OCI-LY3 (cell line): ENCODE results near the gene ATP8A2.

ENCODE experiments used
- H2AFZ ChIP-seq: fragments of 200-600, 300-600 bp; shearing (Covaris generic); 2 replicates; pipeline ENCODE4 v1.6.0; 2014; ENCODE audit warnings: antibody characterized with exemption, low read depth, low read length
- H3K27ac ChIP-seq: fragments of 200-600, 300-600 bp; sonication (generic); 2 replicates; pipeline ENCODE4 v1.5.1; 2014; ENCODE audit warnings: mild to moderate bottlenecking, low read length, moderate library complexity, mixed read lengths
- H3K27me3 ChIP-seq: fragments of 200-600, 300-600 bp; sonication (generic); 2 replicates; pipeline ENCODE4 v1.6.1; 2014; ENCODE audit warnings: low read depth, low read length, mixed read lengths
- H3K36me3 ChIP-seq: fragments of 200-600, 300-600 bp; sonication (generic); replicated peaks from 2 replicates; pipeline ENCODE3; 2014; ENCODE audit warnings: low read depth, low read length, mixed read lengths
- H3K4me1 ChIP-seq: fragments of 300-600, 200-600 bp; sonication (generic); 2 replicates; pipeline ENCODE4 v1.6.1; 2014; ENCODE audit warnings: low read length, mixed read lengths
- H3K4me2 ChIP-seq: fragments of 200-600, 300-600 bp; sonication (generic); 2 replicates; pipeline ENCODE4 v1.6.1; 2014; ENCODE audit warnings: low read length, mixed read lengths
- H3K4me3 ChIP-seq: fragments of 300-600, 200-600 bp; sonication (generic); 2 replicates; pipeline ENCODE4 v1.5.1; 2014; ENCODE audit warnings: antibody characterized with exemption, mild to moderate bottlenecking, low read length, moderate library complexity
- H3K79me2 ChIP-seq: fragments of 300-600, 200-600 bp; shearing (Covaris generic); 2 replicates; pipeline ENCODE4 v1.6.1; 2014; ENCODE audit warnings: mild to moderate bottlenecking, low read length, mixed read lengths
- H3K9ac ChIP-seq: fragments of 300-600, 200-600 bp; shearing (Covaris generic); 2 replicates; pipeline ENCODE4 v1.6.0; 2014; ENCODE audit warnings: mild to moderate bottlenecking, low read length, moderate library complexity
- H3K9me3 ChIP-seq: fragments of 200-600, 300-600 bp; shearing (Covaris generic); 2 replicates; pipeline ENCODE4 v1.6.1; 2014; ENCODE audit warnings: low read length, mixed read lengths; ENCODE audit not compliant: insufficient read depth
- H4K20me1 ChIP-seq: fragments of 200-600, 300-600 bp; sonication (generic); 2 replicates; pipeline ENCODE4 v1.6.1; 2016; ENCODE audit warnings: low read length, mixed read lengths; ENCODE audit not compliant: insufficient read depth
- CTCF ChIP-seq: fragments of 200-600, 300-600 bp; sonication (generic); IDR thresholded peaks from 2 replicates; pipeline ENCODE4 v1.5.1; 2014; ENCODE audit warnings: antibody characterized with exemption, low read length, low read depth
- EZH2phosphoT487 ChIP-seq: fragments of 200-600 bp; shearing (Covaris generic); IDR thresholded peaks from 2 replicates; pipeline ENCODE4 v1.6.1; 2018; ENCODE audit warnings: antibody characterized with exemption, mixed run types, low read depth

Gene ATP8A2

GRCh38 chr13:26037302-26037701, 665.5 kb downstream of the ATP8A2 start:
- H3K4me3 ChIP-seq, result no peak overlapping the region
- H2AFZ ChIP-seq, result no peak overlapping the region
- no peaks in the 10 kb centered on the region for H3K79me2 ChIP-seq
- no peak overlapping the region for H3K9ac ChIP-seq
- no peak overlapping the region for H3K27ac ChIP-seq
- peaks cover 5% of the 10 kb centered on the region for H3K4me1 ChIP-seq
- no peaks in the 10 kb centered on the region for H3K9me3 ChIP-seq
- peak overlapping the region; percentile 18; the same call in 1 of the 2 replicates for H3K4me2 ChIP-seq
- 0 out of 2 replicates have a peak, but pooled peaks cover 2% of the 10 kb centered on the region for H3K27me3 ChIP-seq
- no peaks in the 10 kb centered on the region for H3K36me3 ChIP-seq
- TF ChIP-seq CTCF (peak; percentile 65), EZH2phosphoT487 (no peak)
- no peaks in the 10 kb centered on the region for H4K20me1 ChIP-seq

DNA sequence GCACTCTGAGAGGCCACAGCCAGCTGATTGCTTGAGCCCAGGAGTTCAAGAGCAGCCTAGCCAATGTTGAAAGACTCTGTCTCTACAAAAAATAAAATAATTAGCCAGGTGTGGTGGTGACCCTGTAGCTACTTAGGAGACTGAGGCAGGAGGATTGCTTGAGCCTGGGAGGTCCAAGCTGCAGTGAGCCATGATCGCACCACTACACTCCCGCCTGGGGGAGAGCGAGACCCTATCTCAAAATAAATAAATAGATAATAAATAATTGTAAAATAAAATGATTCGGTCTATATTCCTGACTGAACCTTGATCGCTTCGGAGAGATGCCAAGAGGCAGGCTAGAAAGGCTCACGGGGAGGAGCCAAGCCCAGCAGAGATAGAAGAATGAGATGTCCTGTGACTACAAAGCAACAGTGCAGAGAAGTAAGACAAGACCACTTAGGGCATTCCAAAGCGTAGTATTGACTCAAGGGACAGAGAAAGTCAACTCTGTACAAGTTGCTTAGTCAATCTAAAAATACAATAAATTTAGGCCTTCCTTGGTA, 667.2 kb downstream of the ATP8A2 start:
- Histone ChIP-seq H3K9ac (no peak overlapping the region), H3K4me2 (no peak overlapping the region), H2AFZ (no peak overlapping the region), H3K9me3 (no peaks in the 10 kb centered on the region), H3K27me3 (0 out of 2 replicates have a peak, but pooled peaks cover 2% of the 10 kb centered on the region), H3K79me2 (no peaks in the 10 kb centered on the region), H3K36me3 (no peaks in the 10 kb centered on the region), H3K4me1 (peaks cover 5% of the 10 kb centered on the region), H4K20me1 (no peaks in the 10 kb centered on the region), H3K27ac (no peak overlapping the region), H3K4me3 (no peak overlapping the region)
- no peak for TF ChIP-seq EZH2phosphoT487

- Histone ChIP-seq H3K27me3 (0 out of 2 replicates have a peak, but pooled peaks cover 2% of the 10 kb centered on the region), H4K20me1 (no peaks in the 10 kb centered on the region), H3K4me3 (no peak overlapping the region), H3K36me3 (no peaks in the 10 kb centered on the region), H2AFZ (no peak overlapping the region), H3K9me3 (no peaks in the 10 kb centered on the region), H3K79me2 (no peaks in the 10 kb centered on the region), H3K4me1 (peaks cover 5% of the 10 kb centered on the region), H3K9ac (no peak overlapping the region), H3K27ac (no peak overlapping the region), H3K4me2 (no peak overlapping the region)
- TF ChIP-seq EZH2phosphoT487, result no peak
Observed at GRCh38 chr13:26041444-26041843, 669.7 kb downstream of the ATP8A2 start.

GRCh38 chr13:26042785-26043184, 671.0 kb downstream of the ATP8A2 start:
- no peak overlapping the region for H2AFZ ChIP-seq
- no peaks in the 10 kb centered on the region for H4K20me1 ChIP-seq
- H3K9me3 ChIP-seq, result no peaks in the 10 kb centered on the region
- H3K27ac ChIP-seq, result no peak overlapping the region
- H3K4me1 ChIP-seq, result no peaks in the 10 kb centered on the region
- no peaks in the 10 kb centered on the region for H3K79me2 ChIP-seq
- TF ChIP-seq CTCF (no peak), EZH2phosphoT487 (no peak)
- H3K4me3 ChIP-seq, result no peak overlapping the region
- H3K27me3 ChIP-seq, result 0 out of 2 replicates have a peak, but pooled peaks cover 2% of the 10 kb centered on the region
- no peak overlapping the region for H3K4me2 ChIP-seq
- H3K36me3 ChIP-seq, result no peaks in the 10 kb centered on the region
- H3K9ac ChIP-seq, result no peak overlapping the region

DNA sequence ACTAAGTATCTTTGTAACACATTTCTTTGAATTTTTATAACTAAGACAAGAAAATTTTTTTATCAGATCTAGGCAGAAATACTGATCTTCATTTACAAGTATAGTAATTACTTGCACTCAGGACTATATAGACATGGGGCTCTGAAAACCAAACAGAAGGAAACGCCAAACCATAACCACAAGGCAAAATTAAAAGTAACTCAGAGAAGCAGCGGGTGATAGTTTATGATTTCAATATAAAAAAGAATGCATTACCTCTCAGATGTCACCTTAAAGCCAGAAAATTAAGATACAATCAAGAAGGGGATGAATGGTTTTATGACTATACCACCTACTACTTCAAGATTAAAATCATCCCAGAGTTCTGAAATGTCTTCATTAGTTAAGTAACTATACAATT, 673.4 kb downstream of the ATP8A2 start:
- Histone ChIP-seq H3K27ac (no peak overlapping the region), H3K79me2 (no peaks in the 10 kb centered on the region)

More for the DNA sequence above, 673.4 kb downstream of the ATP8A2 start:
- Histone ChIP-seq H4K20me1 (no peaks in the 10 kb centered on the region), H3K9ac (no peak overlapping the region), H3K36me3 (no peaks in the 10 kb centered on the region), H2AFZ (no peak overlapping the region), H3K4me1 (no peaks in the 10 kb centered on the region), H3K4me2 (no peak overlapping the region), H3K9me3 (no peaks in the 10 kb centered on the region), H3K4me3 (no peak overlapping the region), H3K27me3 (no peaks in the 10 kb centered on the region)
- no peak for TF ChIP-seq CTCF
- TF ChIP-seq EZH2phosphoT487, result no peak
